Spleen (tissue), 11 donors: ENCODE data around the gene TRIP4. TPM values are rescaled to one million over a fixed set of nuclear protein-coding genes. Genes with fewer than 3 reads are reported as not detected.
"Not testable (repeated sequence)": the region's sequence is repeated elsewhere in the genome, so short reads cannot be mapped to it uniquely, and the experiment has no call there.

Source experiments
- DNase-seq: peaks from one replicate; pipeline ENCODE4 v3.0.0-alpha.2; 2020
- H3K27ac ChIP-seq, 8 donors: fragments of 200-600 bp; sonication (generic) in 7 of 8; 1 replicate in 4 of 8; 2 replicates in 4 of 8; pipeline versions ENCODE4 v1.5.0 to v1.8.0; 2016 to 2021; ENCODE audit warnings: inconsistent platforms in 4 of 8, mild to moderate bottlenecking in 4 of 8, moderate library complexity in 1 of 8
- H3K27me3 ChIP-seq, 7 donors: fragments of 200-600 bp; sonication (generic) in 6 of 7; replicated peaks in 1 of 7; 1 replicate in 4 of 7; 2 replicates in 3 of 7; pipeline versions ENCODE4 v1.5.0 to v1.8.0; 2016 to 2021; ENCODE audit warnings: inconsistent platforms in 3 of 7, mild to moderate bottlenecking in 1 of 7
- H3K36me3 ChIP-seq, 6 donors: fragments of 200-600 bp; sonication (generic) in 5 of 6; 1 replicate in 4 of 6; 2 replicates in 2 of 6; pipeline versions ENCODE4 v1.5.0 to v1.8.0; 2016 to 2021; ENCODE audit warnings: inconsistent platforms in 2 of 6
- H3K4me1 ChIP-seq, 6 donors: fragments of 200-600 bp; sonication (generic) in 5 of 6; 1 replicate in 3 of 6; 2 replicates in 3 of 6; pipeline versions ENCODE4 v1.5.0 to v1.8.0; 2016 to 2021; ENCODE audit warnings: inconsistent platforms in 3 of 6
- H3K4me3 ChIP-seq, 8 donors: fragments of 200-600 bp; sonication (generic) in 7 of 8; 1 replicate in 4 of 8; 2 replicates in 4 of 8; pipeline versions ENCODE4 v1.5.0 to v1.8.0; 2016 to 2021; ENCODE audit warnings: inconsistent platforms in 4 of 8, mild to moderate bottlenecking in 4 of 8, moderate library complexity in 2 of 8
- H3K9me3 ChIP-seq, 8 donors: fragments of 200-600 bp; sonication (generic) in 7 of 8; 1 replicate in 4 of 8; 2 replicates in 4 of 8; pipeline versions ENCODE4 v1.5.0 to v1.8.0; 2016 to 2021; ENCODE audit warnings: inconsistent platforms in 4 of 8
- POLR2A ChIP-seq, 3 donors: fragments of 450-650 bp; IDR thresholded peaks; one replicate each; pipeline ENCODE4 v1.5.1; 2017; ENCODE audit warnings: antibody characterized with exemption in 3 of 3, mild to moderate bottlenecking in 1 of 3
- POLR2AphosphoS5 ChIP-seq, 3 donors: sonication (generic); formaldehyde crosslinking; IDR thresholded peaks; one replicate each; pipeline ENCODE4 v1.5.1; 2017; ENCODE audit warnings: antibody characterized with exemption in 3 of 3
- WGBS, 5 donors: extraction: QIAGEN DNeasy Blood & Tissue Kit in 3 of 5; methylation state at CpG; one replicate each; pipeline versions ENCODE4 v1.1.5 to v1.1.7; 2013 to 2018; 5-methylcytosine and 5-hydroxymethylcytosine counted together
- intact Hi-C: fragments of 100-400 bp; cut with DNase I; formaldehyde crosslinking; loops from one replicate; pipeline ENCODE4 v1.15.0; 2023; ENCODE audit warnings: low total_unique reads
- polyA plus RNA-seq, 3 donors: library from polyadenylated mRNA; stranded (reverse); fragments of 200-250 nt; gene quantifications; one replicate each; pipeline ENCODE4 v1.2.1, GENCODE V29; 2013
- total RNA-seq, 7 donors: library from RNA; depleted of rRNA in 3 of 7; stranded (reverse); fragments of >200 nt in 3 of 7; fragmentation: NEBNext Ultra II Directional in 4 of 7; extraction: Animal tissue kit (Norgen Biotek cat#: 25700) in 4 of 7; gene quantifications; one replicate each; pipeline versions ENCODE4 v1.1.0 to v1.2.1, GENCODE V29; 2016 to 2021
- TF ChIP-seq, protein P1 (sequence below), 11 experiments: fragments of 200-600 bp in 7 of 11; fragments of 450-650 bp in 4 of 11; sonication (generic) in 4 of 11; IDR thresholded peaks in 8 of 11; conservative IDR thresholded peaks in 3 of 11; 1 replicate in 7 of 11; 2 replicates in 4 of 11; pipeline versions ENCODE4 v1.4.0 to v1.8.0; 2016 to 2021; ENCODE audit warnings: antibody characterized with exemption in 11 of 11, inconsistent platforms in 4 of 11, mild to moderate bottlenecking in 1 of 11
- donor health status: healthy with polysubstance abuse.
- donor health status: DM: no; HTN: no; CAD: no; lungs with moderate emphysema.
- donor health status: DM: no; HTN: no; CAD: no.
- donor health status: Bipolar disorder and iron deficiency.
- donor health status: healthy.
- donor health status: DM: no; HTN: no; CAD: no.
- donor health status: DM: yes; HTN: yes; CAD: no.

The TRIP4 gene
- total and polyA plus RNA-seq, 10 donors: 17.3 to 31.9 (median 22.8) TPM

DNA sequence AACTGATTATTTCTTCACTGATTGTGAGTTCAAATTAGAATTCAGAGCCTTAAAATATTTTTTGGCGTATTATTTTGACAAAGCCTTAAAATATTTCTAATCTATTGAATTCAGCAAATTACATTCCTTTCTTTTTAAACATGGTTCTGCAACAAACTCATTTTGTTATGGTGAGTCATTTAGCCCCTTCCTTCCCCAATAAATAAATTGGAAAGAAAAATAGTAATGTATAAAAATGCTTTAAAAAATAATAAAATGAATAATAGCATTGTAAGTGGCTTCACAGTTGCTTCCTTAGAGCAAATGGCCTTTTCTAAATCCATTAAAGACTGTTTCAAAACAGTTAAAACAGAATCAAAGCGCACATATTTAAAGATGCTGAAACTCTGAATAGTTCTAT, 43.8 kb upstream of the TRIP4 start:
- Histone ChIP-seq H3K27ac (no peak overlapping the region), H3K4me1 (peaks cover 0 to 27% (median 2%) of the 10 kb centered on the region in 6 donors), H3K27me3 (no peaks in the 10 kb centered on the region), H3K36me3 (peaks cover 0 to 51% (median 4%) of the 10 kb centered on the region in 6 donors), H3K4me3 (no peak overlapping the region), H3K9me3 (no peaks in the 10 kb centered on the region)
- 95 to 98% (median 96%) methylated on average over 2 of the region's 2 CpGs for WGBS, 5 donors
- no peak for DNase-seq
- intact Hi-C loops: no loop called here
- TF ChIP-seq, protein P1, sequence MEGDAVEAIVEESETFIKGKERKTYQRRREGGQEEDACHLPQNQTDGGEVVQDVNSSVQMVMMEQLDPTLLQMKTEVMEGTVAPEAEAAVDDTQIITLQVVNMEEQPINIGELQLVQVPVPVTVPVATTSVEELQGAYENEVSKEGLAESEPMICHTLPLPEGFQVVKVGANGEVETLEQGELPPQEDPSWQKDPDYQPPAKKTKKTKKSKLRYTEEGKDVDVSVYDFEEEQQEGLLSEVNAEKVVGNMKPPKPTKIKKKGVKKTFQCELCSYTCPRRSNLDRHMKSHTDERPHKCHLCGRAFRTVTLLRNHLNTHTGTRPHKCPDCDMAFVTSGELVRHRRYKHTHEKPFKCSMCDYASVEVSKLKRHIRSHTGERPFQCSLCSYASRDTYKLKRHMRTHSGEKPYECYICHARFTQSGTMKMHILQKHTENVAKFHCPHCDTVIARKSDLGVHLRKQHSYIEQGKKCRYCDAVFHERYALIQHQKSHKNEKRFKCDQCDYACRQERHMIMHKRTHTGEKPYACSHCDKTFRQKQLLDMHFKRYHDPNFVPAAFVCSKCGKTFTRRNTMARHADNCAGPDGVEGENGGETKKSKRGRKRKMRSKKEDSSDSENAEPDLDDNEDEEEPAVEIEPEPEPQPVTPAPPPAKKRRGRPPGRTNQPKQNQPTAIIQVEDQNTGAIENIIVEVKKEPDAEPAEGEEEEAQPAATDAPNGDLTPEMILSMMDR (IDR thresholded peaks at IDR 0.05 in 8 of 11, conservative IDR thresholded peaks at IDR 0.05 in 3 of 11): no peak
- no peak for TF ChIP-seq POLR2AphosphoS5 (IDR thresholded peaks at IDR 0.05)

DNA sequence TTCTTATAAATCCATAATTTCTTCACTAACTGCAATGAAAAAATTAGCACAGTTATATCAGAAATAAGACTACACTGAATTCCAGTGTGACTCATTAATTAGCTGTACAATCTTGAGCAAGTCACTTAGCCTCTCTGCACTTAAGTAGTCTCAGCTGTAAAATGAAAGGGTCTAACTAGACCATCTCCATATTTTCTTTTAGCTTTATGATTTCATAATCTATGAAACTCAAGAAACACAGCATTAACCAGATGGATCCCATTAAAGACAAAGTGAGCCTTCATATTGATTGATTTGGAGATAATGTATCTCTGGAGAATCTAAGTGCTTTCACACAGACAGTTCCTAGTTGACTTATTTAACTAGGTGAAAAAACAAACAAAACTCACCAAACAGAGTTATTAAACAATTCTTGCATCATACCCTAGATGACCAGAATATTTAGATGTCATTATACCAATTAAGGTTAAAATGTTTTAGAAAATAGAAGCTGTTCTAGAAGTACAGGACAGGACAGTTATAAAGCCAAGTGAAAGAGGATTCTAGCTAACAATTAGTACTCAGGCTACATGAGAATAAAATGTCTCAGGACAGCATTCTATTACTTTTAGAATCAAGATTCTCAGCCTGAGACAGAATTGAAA, 42.9 kb upstream of the TRIP4 start:
- TF ChIP-seq POLR2AphosphoS5 (IDR thresholded peaks at IDR 0.05) (no peak), POLR2A (IDR thresholded peaks at IDR 0.05) (no peak)
- TF ChIP-seq, protein P1 (IDR thresholded peaks at IDR 0.05 in 8 of 11, conservative IDR thresholded peaks at IDR 0.05 in 3 of 11): no peak
- Histone ChIP-seq H3K27ac (no peak overlapping the region), H3K4me3 (no peak overlapping the region), H3K36me3 (peaks cover 0 to 49% (median 4%) of the 10 kb centered on the region in 6 donors), H3K4me1 (peaks cover 0 to 27% (median 2%) of the 10 kb centered on the region in 6 donors), H3K9me3 (no peaks in the 10 kb centered on the region), H3K27me3 (no peaks in the 10 kb centered on the region)
- DNase-seq: no peak
- intact Hi-C loops: no loop called here

GRCh38 chr15:64346242-64346641, 41.4 kb upstream of the TRIP4 start:
- H3K9me3 ChIP-seq, intact Hi-C loops, DNase-seq, H3K27ac ChIP-seq, H3K4me3 ChIP-seq, H3K27me3 ChIP-seq: not testable (repeated sequence)
- 93 to 97% (median 95%) methylated on average over 6 of the region's 6 CpGs for WGBS, 5 donors
- Histone ChIP-seq H3K36me3 (peaks cover 0 to 42% (median 4%) of the 10 kb centered on the region in 6 donors), H3K4me1 (peaks cover 0 to 37% (median 7%) of the 10 kb centered on the region in 6 donors)

DNA sequence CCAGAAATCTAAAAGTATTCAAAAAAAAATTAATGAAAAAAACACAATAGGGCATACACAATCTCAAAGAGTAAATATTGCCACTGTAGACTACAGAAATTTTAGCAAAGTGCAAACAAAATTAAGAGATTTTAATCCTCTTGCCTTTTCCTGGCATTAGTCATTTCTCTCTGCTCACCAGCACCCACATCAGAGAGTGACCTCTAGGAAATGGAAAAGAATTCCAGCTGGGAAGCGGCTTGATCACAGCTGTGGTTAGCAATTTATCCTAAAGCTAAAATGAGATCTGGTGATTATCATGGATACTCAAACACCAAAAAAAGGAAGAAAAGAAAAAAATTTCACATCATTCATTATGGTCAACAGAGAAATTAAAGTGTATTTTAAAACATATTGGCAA, 39.2 kb upstream of the TRIP4 start:
- TF ChIP-seq, protein P1 (IDR thresholded peaks at IDR 0.05 in 8 of 11, conservative IDR thresholded peaks at IDR 0.05 in 3 of 11): no peak
- TF ChIP-seq POLR2AphosphoS5 (IDR thresholded peaks at IDR 0.05): no peak
- TF ChIP-seq POLR2A (IDR thresholded peaks at IDR 0.05): no peak
- intact Hi-C loops: no loop called here
- H3K36me3 ChIP-seq: peaks cover 0 to 31% (median 0%) of the 10 kb centered on the region in 6 donors
- no peak for DNase-seq
- H3K4me1 ChIP-seq: peaks cover 0 to 51% (median 13%) of the 10 kb centered on the region in 6 donors
- 67 to 94% (median 87%) methylated on average over 1 of the region's 1 CpG for WGBS, 5 donors
- no peak overlapping the region for H3K27ac ChIP-seq
- no peaks in the 10 kb centered on the region for H3K27me3 ChIP-seq
- H3K4me3 ChIP-seq: no peak overlapping the region
- no peaks in the 10 kb centered on the region for H3K9me3 ChIP-seq
